ENCODE data around the gene COQ9.

The COQ9 gene

GRCh38 chr16:57407521-57408353, 39.5 kb upstream of the COQ9 start:
- POLR2A ChIA-PET: no interaction called here
- H3K4me3 ChIP-seq (ENCODE audit: low read depth, low read length): no peak overlapping the region
- no peak for DNase-seq (ENCODE audit: low read depth, low spot score)
- no peak for TF ChIP-seq CTCF (IDR thresholded peaks at IDR 0.05; ENCODE audit: insufficient read depth, low read length, missing control alignments)
- CTCF ChIA-PET: interaction anchor here (1.5 to 3.8 kb wide), 3 partner anchors 10 to 108 kb away, joined by 4 to 56 read pairs (median 15); no protein-coding TSS in a partner anchor

- H3K4me3 ChIP-seq (ENCODE audit: low read depth, low read length): no peak overlapping the region
- CTCF ChIA-PET: interaction anchor here (1.4 to 3.0 kb wide), 3 partner anchors 10 to 107 kb away, joined by 4 to 15 read pairs (median 5); no protein-coding TSS in a partner anchor
- TF ChIP-seq CTCF (IDR thresholded peaks at IDR 0.05; ENCODE audit: insufficient read depth, low read length, missing control alignments): no peak
- POLR2A ChIA-PET: no interaction called here
- DNase-seq (ENCODE audit: low read depth, low spot score): no peak
These were observed 38.2 kb upstream of the COQ9 start for GRCh38 chr16:57409065-57409464.

GRCh38 chr16:57409870-57410587, 37.2 kb upstream of the COQ9 start:
- ChIA-PET CTCF (interaction anchor here (1.4 to 3.0 kb wide), 3 partner anchors 9 to 108 kb away, joined by 4 to 15 read pairs (median 5); no protein-coding TSS in a partner anchor), POLR2A (no interaction called here)
- no peak for TF ChIP-seq CTCF (IDR thresholded peaks at IDR 0.05; ENCODE audit: insufficient read depth, low read length, missing control alignments)
- no peak overlapping the region for H3K4me3 ChIP-seq (ENCODE audit: low read depth, low read length)
- DNase-seq (ENCODE audit: low read depth, low spot score): no peak

- ChIA-PET POLR2A (no interaction called here), CTCF (interaction anchor here (1.8 to 4.7 kb wide), 2 partner anchors 11 to 110 kb away, joined by 6 to 76 read pairs; no protein-coding TSS in a partner anchor)
- H3K4me3 ChIP-seq (ENCODE audit: low read depth, low read length): no peak overlapping the region
- TF ChIP-seq CTCF (IDR thresholded peaks at IDR 0.05; ENCODE audit: insufficient read depth, low read length, missing control alignments): no peak
- DNase-seq (ENCODE audit: low read depth, low spot score): no peak
These were observed 35.8 kb upstream of the COQ9 start for GRCh38 chr16:57411362-57411976.

- no peak for DNase-seq (ENCODE audit: low read depth, low spot score)
- ChIA-PET POLR2A (no interaction called here), CTCF (interaction anchor here (1.2 to 4.7 kb wide), 4 partner anchors 10 to 113 kb away, joined by 3 to 76 read pairs (median 5); no protein-coding TSS in a partner anchor)
- H3K4me3 ChIP-seq (ENCODE audit: low read depth, low read length): no peak overlapping the region
- TF ChIP-seq CTCF (IDR thresholded peaks at IDR 0.05; ENCODE audit: insufficient read depth, low read length, missing control alignments): no peak
These were observed 34.7 kb upstream of the COQ9 start for GRCh38 chr16:57412584-57412983.

All from AG04449 (cell line).